Measurements from ENCODE around the gene TMTC1. TPM values are rescaled to one million over a fixed set of nuclear protein-coding genes. Genes with fewer than 3 reads are reported as not detected.

The TMTC1 gene
- total and polyA plus RNA-seq, 2 of the 8 experiments (the other 6 are each of a cell fraction or from before 2014, with no cell fraction given), result 15.4 to 20.8 TPM

DNA sequence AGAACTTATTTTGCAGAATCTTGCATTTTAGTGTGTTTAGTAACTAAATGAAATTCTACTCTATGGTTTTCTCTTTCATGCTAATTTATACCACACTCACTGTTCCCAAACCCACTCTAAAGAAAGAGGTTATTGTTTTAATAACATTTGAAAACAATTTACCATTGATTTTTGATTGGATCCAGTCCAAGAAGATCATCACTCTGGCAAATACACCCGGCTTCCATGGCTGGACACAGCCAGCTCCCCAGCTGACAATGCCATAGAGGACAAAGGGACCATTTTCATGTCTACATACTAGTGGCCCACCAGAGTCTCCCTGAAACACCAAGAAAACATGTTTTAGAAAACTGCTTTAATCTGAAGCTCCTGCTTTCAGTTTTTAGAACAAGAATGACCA is 328.7 kb downstream of the TMTC1 start (continued):
- TF ChIP-seq, protein P1, sequence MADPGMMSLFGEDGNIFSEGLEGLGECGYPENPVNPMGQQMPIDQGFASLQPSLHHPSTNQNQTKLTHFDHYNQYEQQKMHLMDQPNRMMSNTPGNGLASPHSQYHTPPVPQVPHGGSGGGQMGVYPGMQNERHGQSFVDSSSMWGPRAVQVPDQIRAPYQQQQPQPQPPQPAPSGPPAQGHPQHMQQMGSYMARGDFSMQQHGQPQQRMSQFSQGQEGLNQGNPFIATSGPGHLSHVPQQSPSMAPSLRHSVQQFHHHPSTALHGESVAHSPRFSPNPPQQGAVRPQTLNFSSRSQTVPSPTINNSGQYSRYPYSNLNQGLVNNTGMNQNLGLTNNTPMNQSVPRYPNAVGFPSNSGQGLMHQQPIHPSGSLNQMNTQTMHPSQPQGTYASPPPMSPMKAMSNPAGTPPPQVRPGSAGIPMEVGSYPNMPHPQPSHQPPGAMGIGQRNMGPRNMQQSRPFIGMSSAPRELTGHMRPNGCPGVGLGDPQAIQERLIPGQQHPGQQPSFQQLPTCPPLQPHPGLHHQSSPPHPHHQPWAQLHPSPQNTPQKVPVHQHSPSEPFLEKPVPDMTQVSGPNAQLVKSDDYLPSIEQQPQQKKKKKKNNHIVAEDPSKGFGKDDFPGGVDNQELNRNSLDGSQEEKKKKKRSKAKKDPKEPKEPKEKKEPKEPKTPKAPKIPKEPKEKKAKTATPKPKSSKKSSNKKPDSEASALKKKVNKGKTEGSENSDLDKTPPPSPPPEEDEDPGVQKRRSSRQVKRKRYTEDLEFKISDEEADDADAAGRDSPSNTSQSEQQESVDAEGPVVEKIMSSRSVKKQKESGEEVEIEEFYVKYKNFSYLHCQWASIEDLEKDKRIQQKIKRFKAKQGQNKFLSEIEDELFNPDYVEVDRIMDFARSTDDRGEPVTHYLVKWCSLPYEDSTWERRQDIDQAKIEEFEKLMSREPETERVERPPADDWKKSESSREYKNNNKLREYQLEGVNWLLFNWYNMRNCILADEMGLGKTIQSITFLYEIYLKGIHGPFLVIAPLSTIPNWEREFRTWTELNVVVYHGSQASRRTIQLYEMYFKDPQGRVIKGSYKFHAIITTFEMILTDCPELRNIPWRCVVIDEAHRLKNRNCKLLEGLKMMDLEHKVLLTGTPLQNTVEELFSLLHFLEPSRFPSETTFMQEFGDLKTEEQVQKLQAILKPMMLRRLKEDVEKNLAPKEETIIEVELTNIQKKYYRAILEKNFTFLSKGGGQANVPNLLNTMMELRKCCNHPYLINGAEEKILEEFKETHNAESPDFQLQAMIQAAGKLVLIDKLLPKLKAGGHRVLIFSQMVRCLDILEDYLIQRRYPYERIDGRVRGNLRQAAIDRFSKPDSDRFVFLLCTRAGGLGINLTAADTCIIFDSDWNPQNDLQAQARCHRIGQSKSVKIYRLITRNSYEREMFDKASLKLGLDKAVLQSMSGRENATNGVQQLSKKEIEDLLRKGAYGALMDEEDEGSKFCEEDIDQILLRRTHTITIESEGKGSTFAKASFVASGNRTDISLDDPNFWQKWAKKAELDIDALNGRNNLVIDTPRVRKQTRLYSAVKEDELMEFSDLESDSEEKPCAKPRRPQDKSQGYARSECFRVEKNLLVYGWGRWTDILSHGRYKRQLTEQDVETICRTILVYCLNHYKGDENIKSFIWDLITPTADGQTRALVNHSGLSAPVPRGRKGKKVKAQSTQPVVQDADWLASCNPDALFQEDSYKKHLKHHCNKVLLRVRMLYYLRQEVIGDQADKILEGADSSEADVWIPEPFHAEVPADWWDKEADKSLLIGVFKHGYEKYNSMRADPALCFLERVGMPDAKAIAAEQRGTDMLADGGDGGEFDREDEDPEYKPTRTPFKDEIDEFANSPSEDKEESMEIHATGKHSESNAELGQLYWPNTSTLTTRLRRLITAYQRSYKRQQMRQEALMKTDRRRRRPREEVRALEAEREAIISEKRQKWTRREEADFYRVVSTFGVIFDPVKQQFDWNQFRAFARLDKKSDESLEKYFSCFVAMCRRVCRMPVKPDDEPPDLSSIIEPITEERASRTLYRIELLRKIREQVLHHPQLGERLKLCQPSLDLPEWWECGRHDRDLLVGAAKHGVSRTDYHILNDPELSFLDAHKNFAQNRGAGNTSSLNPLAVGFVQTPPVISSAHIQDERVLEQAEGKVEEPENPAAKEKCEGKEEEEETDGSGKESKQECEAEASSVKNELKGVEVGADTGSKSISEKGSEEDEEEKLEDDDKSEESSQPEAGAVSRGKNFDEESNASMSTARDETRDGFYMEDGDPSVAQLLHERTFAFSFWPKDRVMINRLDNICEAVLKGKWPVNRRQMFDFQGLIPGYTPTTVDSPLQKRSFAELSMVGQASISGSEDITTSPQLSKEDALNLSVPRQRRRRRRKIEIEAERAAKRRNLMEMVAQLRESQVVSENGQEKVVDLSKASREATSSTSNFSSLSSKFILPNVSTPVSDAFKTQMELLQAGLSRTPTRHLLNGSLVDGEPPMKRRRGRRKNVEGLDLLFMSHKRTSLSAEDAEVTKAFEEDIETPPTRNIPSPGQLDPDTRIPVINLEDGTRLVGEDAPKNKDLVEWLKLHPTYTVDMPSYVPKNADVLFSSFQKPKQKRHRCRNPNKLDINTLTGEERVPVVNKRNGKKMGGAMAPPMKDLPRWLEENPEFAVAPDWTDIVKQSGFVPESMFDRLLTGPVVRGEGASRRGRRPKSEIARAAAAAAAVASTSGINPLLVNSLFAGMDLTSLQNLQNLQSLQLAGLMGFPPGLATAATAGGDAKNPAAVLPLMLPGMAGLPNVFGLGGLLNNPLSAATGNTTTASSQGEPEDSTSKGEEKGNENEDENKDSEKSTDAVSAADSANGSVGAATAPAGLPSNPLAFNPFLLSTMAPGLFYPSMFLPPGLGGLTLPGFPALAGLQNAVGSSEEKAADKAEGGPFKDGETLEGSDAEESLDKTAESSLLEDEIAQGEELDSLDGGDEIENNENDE (IDR thresholded peaks at IDR 0.05; ENCODE audit: insufficient replicate concordance, low read length), result no peak
- TF ChIP-seq RXRA (IDR thresholded peaks at IDR 0.05; ENCODE audit: insufficient read depth, low read depth, low read length) (no peak), CTBP2 (IDR thresholded peaks at IDR 0.05; ENCODE audit: borderline replicate concordance, insufficient read depth, insufficient read length, low read length) (no peak), CBX5 (IDR thresholded peaks at IDR 0.05; ENCODE audit: low read depth, low read length) (no peak), HDAC2 (IDR thresholded peaks at IDR 0.05; ENCODE audit: borderline replicate concordance in 1 of 2, low read depth in 2 of 2, low read length in 2 of 2) (no peak), ASH2L (IDR thresholded peaks at IDR 0.05; ENCODE audit: low read length) (no peak), KDM4A (IDR thresholded peaks at IDR 0.05; ENCODE audit: low read depth, low read length, severe bottlenecking) (no peak), TBP (IDR thresholded peaks at IDR 0.05; ENCODE audit: low read depth, low read length) (no peak), CEBPB (IDR thresholded peaks at IDR 0.05; ENCODE audit: low read depth, low read length) (no peak), RFX5 (IDR thresholded peaks at IDR 0.05; ENCODE audit: borderline replicate concordance, low read depth, low read length) (no peak)
